Activated CD4-positive, alpha-beta T cell treated with anti-CD3 and anti-CD28 coated beads, Interleukin-10, Interleukin-2, amounts not matched to agents 100 ng/mL and 50 ng/mL, durations not matched to agents 16 hours and 8 hours (primary cell): ENCODE results near the gene PCDHGA3.
"Not testable (repeated sequence)": the region's sequence is repeated elsewhere in the genome, so short reads cannot be mapped to it uniquely, and the experiment has no call there.

ENCODE experiments used
- DNase-seq: peaks from one replicate; pipeline ENCODE4 v3.0.0-alpha.2; 2020

Gene PCDHGA3

GRCh38 chr5:141349917-141350619, 6.4 kb downstream of the PCDHGA3 start, which contains the start of gene PCDHGB1:
TSS of gene PCDHGB1 (plus strand) at chr5:141350099. CDS start at chr5:141350261, 162 bp downstream.
- peak; percentile 23 for DNase-seq

GRCh38 chr5:141351591-141351990, 8.0 kb downstream of the PCDHGA3 start:
- DNase-seq = no peak

- no peak for DNase-seq
Measured at GRCh38 chr5:141354900-141355469, 11.4 kb downstream of the PCDHGA3 start, which contains the start of gene PCDHGA4. TSS of gene PCDHGA4 (plus strand) at chr5:141355021. CDS start at chr5:141355108, 87 bp downstream.

- no peak for DNase-seq
Measured at GRCh38 chr5:141355641-141356040, 12.0 kb downstream of the PCDHGA3 start.

GRCh38 chr5:141356133-141356532, 12.5 kb downstream of the PCDHGA3 start:
- DNase-seq = no peak

GRCh38 chr5:141356950-141357349, 13.3 kb downstream of the PCDHGA3 start:
- no peak for DNase-seq

GRCh38 chr5:141359790-141360426, 16.3 kb downstream of the PCDHGA3 start, which contains the start of gene PCDHGB2:
TSS of gene PCDHGB2 (plus strand) at chr5:141359994. CDS start at chr5:141360136, 142 bp downstream.
- DNase-seq = peak; percentile 4

- no peak for DNase-seq
Measured at GRCh38 chr5:141360685-141361084, 17.1 kb downstream of the PCDHGA3 start.

GRCh38 chr5:141362719-141363118, 19.1 kb downstream of the PCDHGA3 start:
- no peak for DNase-seq

- no peak for DNase-seq
Measured at GRCh38 chr5:141363952-141364660, 20.5 kb downstream of the PCDHGA3 start, which contains the start of gene PCDHGA5. TSS of gene PCDHGA5 (plus strand) at chr5:141364162. CDS start at chr5:141364331, 169 bp downstream.

GRCh38 chr5:141366016-141366896, 22.6 kb downstream of the PCDHGA3 start:
- no peak for DNase-seq

- peak; percentile 41 for DNase-seq
Measured at GRCh38 chr5:141369994-141370848, 26.6 kb downstream of the PCDHGA3 start, which contains the start of gene PCDHGB3. TSS of gene PCDHGB3 (plus strand) at chr5:141370242. CDS start at chr5:141370395, 153 bp downstream.

GRCh38 chr5:141371572-141372475, 28.2 kb downstream of the PCDHGA3 start:
- DNase-seq = no peak

- DNase-seq = no peak
Measured at GRCh38 chr5:141373673-141374317, 30.2 kb downstream of the PCDHGA3 start, which contains the start of gene PCDHGA6. TSS of gene PCDHGA6 (plus strand) at chr5:141373891. CDS start at chr5:141374084, 193 bp downstream.

GRCh38 chr5:141374627-141375026, 31.0 kb downstream of the PCDHGA3 start:
- DNase-seq = no peak

GRCh38 chr5:141375444-141376155, 32.0 kb downstream of the PCDHGA3 start:
- not testable (repeated sequence) for DNase-seq

GRCh38 chr5:141382469-141383294, 39.1 kb downstream of the PCDHGA3 start, which contains the start of gene PCDHGA7:
TSS of gene PCDHGA7 (plus strand) at chr5:141382742. CDS start at chr5:141382900, 158 bp downstream.
- DNase-seq = no peak
